Endothelial cell of umbilical vein (primary cell): Measurements from ENCODE around the gene APBB1. TPM values are rescaled to one million over a fixed set of nuclear protein-coding genes. Genes with fewer than 3 reads are reported as not detected.

Experiments
- BruUV-seq: library from RNA; stranded (reverse); fragments of 400-500 nt; replicated peaks from 2 replicates; lab custom pipeline; 2021; lab: Mats Ljungman, UMichigan
- CTCF ChIA-PET: fragments of 300-600, 350-600 bp; sonication (Branson Sonifier 250); formaldehyde crosslinking; loops from one replicate; lab custom pipeline; 2021; ENCODE audit warnings: antibody characterized with exemption, inconsistent platforms; lab: Charles Lee
- POLR2A ChIA-PET: fragments of 300-600, 350-600 bp; sonication (Branson Sonifier 250); formaldehyde crosslinking; loops from one replicate; lab custom pipeline; 2021; ENCODE audit warnings: antibody characterized with exemption, inconsistent platforms; lab: Charles Lee
- DNase-seq: peaks from one replicate; pipeline ENCODE4 v3.0.0-alpha.2; 2011; ENCODE audit warnings: low read depth, low spot score
- FAIRE-seq: peaks from 2 replicates; lab custom pipeline; 2011; peaks lifted over from hg19 to GRCh38; lab: Jason Lieb, UNC
- H2AFZ ChIP-seq: 2 replicates; pipeline ENCODE4 v1.6.0; 2012; ENCODE audit warnings: low read depth, low read length, control low read depth, inconsistent platforms
- H3K27ac ChIP-seq: 2 replicates; pipeline ENCODE4 v1.5.1; 2011; ENCODE audit warnings: low read depth, mild to moderate bottlenecking, control low read depth, low read length, moderate library complexity; ENCODE audit not compliant: insufficient read depth
- H3K27me3 ChIP-seq, 2 experiments: 2 replicates each; pipeline versions ENCODE4 v1.6.0 to v1.6.1; 2011; ENCODE audit warnings: low read length in 2 of 2, mixed read lengths in 1 of 2; ENCODE audit not compliant: control insufficient read depth in 2 of 2, insufficient read depth in 2 of 2
- H3K36me3 ChIP-seq, 2 experiments: 2 replicates in 1 of 2; 3 replicates in 1 of 2; pipeline ENCODE4 v1.5.1; 2011; ENCODE audit warnings: low read length in 2 of 2, mild to moderate bottlenecking in 1 of 2, moderate library complexity in 1 of 2; ENCODE audit not compliant: control insufficient read depth in 2 of 2, insufficient read depth in 2 of 2; ENCODE audit errors: extremely low read depth in 1 of 2
- H3K4me1 ChIP-seq: 3 replicates; pipeline ENCODE4 v1.5.1; 2011; ENCODE audit warnings: mild to moderate bottlenecking, low read length; ENCODE audit not compliant: control insufficient read depth, insufficient read depth; ENCODE audit errors: extremely low read depth
- H3K4me2 ChIP-seq: 2 replicates; pipeline ENCODE4 v1.6.1; 2011; ENCODE audit warnings: low read length, control low read depth, mixed read lengths; ENCODE audit not compliant: insufficient read depth
- H3K4me3 ChIP-seq, 3 experiments: fragments of 200-600 bp in 1 of 3; sonication (generic), shearing (Covaris generic) in 1 of 3; replicated peaks in 1 of 3; 2 replicates each; pipeline ENCODE4 v1.5.1; 2011 to 2016; ENCODE audit warnings: control low read depth in 3 of 3, low read length in 3 of 3, mild to moderate bottlenecking in 2 of 3, inconsistent platforms in 1 of 3, low read depth in 1 of 3, moderate library complexity in 1 of 3; ENCODE audit not compliant: insufficient read depth in 1 of 3
- H3K79me2 ChIP-seq: 2 replicates; pipeline ENCODE4 v1.6.0; 2012; ENCODE audit warnings: low read length, inconsistent platforms; ENCODE audit not compliant: control insufficient read depth, insufficient read depth
- H3K9ac ChIP-seq: replicated peaks from 2 replicates; pipeline ENCODE3; 2011; ENCODE audit warnings: low read length, control low read depth; ENCODE audit not compliant: insufficient read depth; ENCODE audit errors: extremely low read depth
- H3K9me1 ChIP-seq: replicated peaks from 3 replicates; pipeline ENCODE4 v1.6.0; 2011; ENCODE audit warnings: mild to moderate bottlenecking, low read length; ENCODE audit not compliant: control insufficient read depth, insufficient read depth; ENCODE audit errors: extremely low read depth
- H3K9me3 ChIP-seq: replicated peaks from 2 replicates; pipeline ENCODE4 v1.5.1; 2012; ENCODE audit warnings: low read length, inconsistent platforms; ENCODE audit not compliant: control insufficient read depth, insufficient read depth
- H4K20me1 ChIP-seq: replicated peaks from 2 replicates; pipeline ENCODE3; 2011; ENCODE audit warnings: mild to moderate bottlenecking, low read length; ENCODE audit not compliant: control insufficient read depth, insufficient read depth; ENCODE audit errors: extremely low read depth
- CTCF ChIP-seq, 2 donors: IDR thresholded peaks; 1 replicate in 1 of 2; 2 replicates in 1 of 2; pipeline ENCODE4 v1.5.1; 2011; ENCODE audit warnings: low read length in 2 of 2, mild to moderate bottlenecking in 2 of 2, moderate library complexity in 2 of 2, control low read depth in 1 of 2, inconsistent platforms in 1 of 2, low read depth in 1 of 2; ENCODE audit not compliant: insufficient read depth in 1 of 2; ENCODE audit errors: extremely low read depth in 1 of 2
- FOS ChIP-seq: IDR thresholded peaks from 2 replicates; pipeline ENCODE4 v1.6.1; 2011; ENCODE audit warnings: mild to moderate bottlenecking, low read length, moderate library complexity, borderline replicate concordance; ENCODE audit not compliant: insufficient read depth
- GATA2 ChIP-seq: IDR thresholded peaks from 2 replicates; pipeline ENCODE4 v1.7.0; 2011; ENCODE audit warnings: low read depth, mild to moderate bottlenecking, moderate library complexity, mixed read lengths, low read length; ENCODE audit not compliant: insufficient read length, insufficient read depth
- JUN ChIP-seq: IDR thresholded peaks from 2 replicates; pipeline ENCODE4 v1.6.1; 2011; ENCODE audit warnings: borderline replicate concordance, low read depth; ENCODE audit not compliant: insufficient read length, insufficient read depth
- POLR2A ChIP-seq: IDR thresholded peaks from 2 replicates; pipeline ENCODE4 v1.6.1; 2012; ENCODE audit warnings: low read depth, mild to moderate bottlenecking, control low read depth, low read length
- POLR2AphosphoS5 ChIP-seq: IDR thresholded peaks from 2 replicates; pipeline ENCODE4 v1.6.1; 2012; ENCODE audit warnings: low read depth, mild to moderate bottlenecking, control low read depth, low read length, moderate library complexity; ENCODE audit not compliant: insufficient read depth
- dilution Hi-C: fragments of 300-500 bp; cut with MboI; formaldehyde crosslinking; loops from one replicate; pipeline ENCODE4 v1.15.0; 2019; ENCODE audit warnings: low sequenced_read_pairs; ENCODE audit not compliant: extremely low pct_ligation_motif_present
- intact Hi-C: fragments of 100-400 bp; cut with micrococcal nuclease; formaldehyde crosslinking; loops from one replicate; pipeline ENCODE4 v1.10.0; 2022
- polyA plus RNA-seq, 4 experiments: library from polyadenylated mRNA; depleted of rRNA in 3 of 4; stranded (reverse) in 3 of 4; unstranded in 1 of 4; fragments of >200 nt; gene quantifications; 2 replicates each; pipeline versions ENCODE4 v1.2.1 to v1.2.3, GENCODE V29; 2011 to 2012; ENCODE audit warnings: missing spikeins in 1 of 4
- total RNA-seq: library from RNA; stranded (reverse); gene quantifications from 2 replicates; pipeline ENCODE4 v1.2.3, GENCODE V29; 2021

The APBB1 gene
- total and polyA plus RNA-seq, 2 donors (not counting 3 experiments of a cell fraction or from before 2014, with no cell fraction given), result 48.0 to 63.5 TPM

- CTCF ChIA-PET, result interaction anchor here (0.7 to 10.2 kb wide), 45 partner anchors 10 to 386 kb away, joined by 3 to 638 read pairs (median 8); partner anchors contain the start of genes APBB1, ARFIP2, FHIP1B and HPX
- dilution Hi-C loops, result no loop called here
- peak; percentile 86 for FAIRE-seq
Measured at GRCh38 chr11:6377902-6378639, 40.8 kb downstream of the APBB1 start.

More at GRCh38 chr11:6377902-6378639, 40.8 kb downstream of the APBB1 start:
- H3K4me3 ChIP-seq, result peak overlapping the region in 1 of 3 experiments; percentile 27
- H3K9ac ChIP-seq, result peak overlapping the region; percentile 12
- peak; percentile 51 for TF ChIP-seq FOS
- peak; percentile 20 for TF ChIP-seq GATA2
- TF ChIP-seq POLR2A, result peak; percentile 69
- no peak for TF ChIP-seq CTCF (IDR thresholded peaks at IDR 0.05; ENCODE audit: extremely low read depth in 1 of 2, insufficient read depth in 1 of 2, low read depth in 1 of 2, low read length in 2 of 2)
- peak; percentile 61 for TF ChIP-seq POLR2AphosphoS5
- no peak for TF ChIP-seq JUN
- no peaks in the 10 kb centered on the region for H3K36me3 ChIP-seq
- POLR2A ChIA-PET, result interaction anchor here (0.8 to 2.2 kb wide), 4 partner anchors 12 to 103 kb away, joined by 3 to 12 read pairs (median 9); partner anchors contain the start of genes APBB1, ARFIP2, SMPD1 and TIMM10B
- peak overlapping the region; percentile 66 for H3K27ac ChIP-seq
- H3K4me1 ChIP-seq, result peaks cover 17% of the 10 kb centered on the region
- no peaks in the 10 kb centered on the region for H3K9me1 ChIP-seq
- H3K9me3 ChIP-seq, result no peaks in the 10 kb centered on the region
- BruUV-seq, result no TSS peak
- intact Hi-C loops, result loop anchor here (2.0 kb wide), 1 partner anchor 229 kb away; no protein-coding TSS in a partner anchor
- peak; percentile 64 for DNase-seq
- no peaks in the 10 kb centered on the region for H4K20me1 ChIP-seq
- peak overlapping the region; percentile 44 for H2AFZ ChIP-seq
- H3K27me3 ChIP-seq, result no peaks in the 10 kb centered on the region
- H3K4me2 ChIP-seq, result peak overlapping the region; percentile 75
- H3K79me2 ChIP-seq, result no peaks in the 10 kb centered on the region
